Stimulated activated CD4-positive, alpha-beta T cell treated with anti-CD3 and anti-CD28 coated beads, Interleukin-4, amount 100 ng/mL, for 4 hours (primary cell): ENCODE data around the gene PIGZ.

Experiments used
- DNase-seq, 2 experiments: peaks; one replicate each; pipeline ENCODE4 v3.0.0-alpha.2; 2020

The PIGZ gene

DNA sequence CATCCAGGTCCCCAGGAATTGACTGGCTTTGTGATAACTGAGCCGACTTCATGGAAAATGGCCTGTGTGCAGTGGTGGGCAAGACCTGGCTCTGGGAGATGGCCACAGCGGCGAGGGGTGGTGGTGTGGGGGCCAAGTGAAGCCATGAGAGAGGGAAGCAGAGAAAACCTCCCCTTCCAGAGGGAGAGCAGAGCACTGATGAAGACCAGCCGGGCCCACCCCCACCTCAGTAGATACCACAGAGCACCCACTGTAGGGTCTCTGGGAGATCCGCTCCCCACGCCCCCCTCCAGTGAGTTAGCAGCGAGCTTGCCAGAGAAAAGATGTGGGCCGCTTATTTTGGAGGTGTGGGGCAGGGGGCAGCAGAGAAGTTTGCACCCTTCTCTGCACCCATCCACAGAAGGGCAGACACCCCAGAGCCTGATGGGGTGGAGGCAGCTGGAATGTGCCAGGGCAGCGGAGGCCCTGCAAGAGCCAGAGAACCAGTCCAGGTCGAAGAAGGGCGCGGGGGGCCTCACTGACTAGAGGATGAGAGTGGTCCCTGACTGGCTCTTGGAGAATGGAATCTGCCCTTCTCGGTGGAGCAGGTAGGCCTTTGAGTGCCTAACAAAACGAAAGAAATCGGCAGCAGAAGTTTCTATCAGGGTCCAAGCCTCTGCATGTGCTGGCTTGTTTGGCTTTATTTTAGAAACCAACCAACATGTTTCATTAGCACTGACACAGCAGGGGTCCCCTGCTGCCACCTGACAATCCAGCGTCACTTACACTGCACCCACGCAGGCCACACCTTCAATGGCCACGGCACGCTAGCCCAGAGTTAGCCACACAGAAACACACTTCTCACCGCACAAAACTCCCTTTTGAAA, 32.7 kb upstream of the PIGZ start:
- no peak for DNase-seq

DNA sequence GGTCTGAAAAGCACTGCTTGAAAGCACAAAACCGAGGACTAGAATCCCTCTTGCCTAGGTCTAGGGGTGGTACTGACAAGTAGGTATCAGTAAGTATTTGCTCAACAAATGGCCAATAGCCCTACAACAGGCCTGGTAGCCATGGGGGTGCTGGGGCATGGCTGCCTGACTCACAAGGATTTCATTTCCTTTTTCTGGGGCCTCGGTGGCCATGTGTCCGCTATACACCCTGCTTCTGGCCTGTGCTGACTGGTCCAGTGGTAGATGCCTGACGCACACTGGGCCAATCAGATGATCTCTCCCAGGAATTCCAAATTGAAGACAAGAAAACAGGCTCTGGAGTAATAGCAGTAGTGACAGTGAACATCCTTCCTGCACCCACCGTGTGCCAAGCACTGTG, 31.6 kb upstream of the PIGZ start:
- DNase-seq = no peak

DNA sequence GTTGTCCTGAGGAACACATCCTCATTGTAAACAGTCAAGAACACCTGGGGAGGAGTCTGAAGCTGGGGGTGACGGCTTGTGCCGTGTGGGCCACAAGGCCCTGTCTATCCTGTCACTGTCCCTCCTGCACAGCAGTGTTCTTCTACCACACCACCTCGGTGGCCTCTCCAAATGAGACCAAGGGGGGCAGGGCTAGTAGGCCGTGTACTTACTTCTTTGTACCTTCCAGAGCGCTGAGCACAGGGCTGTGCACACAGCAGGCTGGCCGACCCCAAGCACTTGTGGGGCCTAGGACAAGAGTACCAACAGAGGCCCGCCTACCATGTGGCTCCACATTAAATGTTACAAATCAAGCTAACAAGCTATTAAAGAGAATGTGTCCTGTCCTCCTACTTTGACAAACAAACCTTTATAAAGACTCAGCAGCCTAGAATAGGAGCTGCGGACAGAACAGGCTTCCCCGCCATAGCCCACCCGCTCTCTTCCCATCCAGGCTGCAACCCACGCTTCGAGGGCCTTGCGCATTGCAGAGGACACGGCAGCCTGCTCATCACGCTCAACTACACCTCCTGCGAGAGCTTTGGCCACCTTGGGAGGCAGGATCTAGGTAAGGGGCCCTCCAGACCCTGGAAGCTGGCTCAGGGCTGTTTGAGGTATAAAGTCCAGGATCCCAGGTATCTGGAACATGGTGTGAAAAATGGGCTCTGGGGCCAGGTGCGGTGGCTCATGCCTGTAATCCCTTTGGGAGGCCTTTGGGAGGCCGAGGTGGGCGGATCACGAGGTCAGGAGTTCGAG, 30.5 kb upstream of the PIGZ start:
- no peak for DNase-seq

DNA sequence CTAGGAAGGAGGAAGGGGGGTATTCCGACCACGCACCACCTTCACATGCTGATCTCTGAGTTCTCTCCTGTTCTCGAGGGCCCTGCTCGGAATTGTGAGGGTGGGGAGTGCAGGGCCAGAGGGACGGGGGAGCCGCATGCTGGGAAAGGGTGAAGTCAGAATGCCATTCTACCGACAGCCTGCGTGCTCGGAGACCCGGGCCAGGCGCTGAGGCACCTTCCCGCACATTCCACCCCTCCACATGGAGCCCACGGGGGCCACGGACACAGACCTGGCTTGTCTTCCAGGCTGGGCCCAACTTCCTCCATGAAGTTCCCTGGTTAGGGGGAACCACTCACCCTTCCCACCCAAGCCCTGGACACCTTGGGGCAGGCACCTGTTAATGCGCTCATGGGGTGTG, 28.7 kb upstream of the PIGZ start:
- no peak for DNase-seq

DNA sequence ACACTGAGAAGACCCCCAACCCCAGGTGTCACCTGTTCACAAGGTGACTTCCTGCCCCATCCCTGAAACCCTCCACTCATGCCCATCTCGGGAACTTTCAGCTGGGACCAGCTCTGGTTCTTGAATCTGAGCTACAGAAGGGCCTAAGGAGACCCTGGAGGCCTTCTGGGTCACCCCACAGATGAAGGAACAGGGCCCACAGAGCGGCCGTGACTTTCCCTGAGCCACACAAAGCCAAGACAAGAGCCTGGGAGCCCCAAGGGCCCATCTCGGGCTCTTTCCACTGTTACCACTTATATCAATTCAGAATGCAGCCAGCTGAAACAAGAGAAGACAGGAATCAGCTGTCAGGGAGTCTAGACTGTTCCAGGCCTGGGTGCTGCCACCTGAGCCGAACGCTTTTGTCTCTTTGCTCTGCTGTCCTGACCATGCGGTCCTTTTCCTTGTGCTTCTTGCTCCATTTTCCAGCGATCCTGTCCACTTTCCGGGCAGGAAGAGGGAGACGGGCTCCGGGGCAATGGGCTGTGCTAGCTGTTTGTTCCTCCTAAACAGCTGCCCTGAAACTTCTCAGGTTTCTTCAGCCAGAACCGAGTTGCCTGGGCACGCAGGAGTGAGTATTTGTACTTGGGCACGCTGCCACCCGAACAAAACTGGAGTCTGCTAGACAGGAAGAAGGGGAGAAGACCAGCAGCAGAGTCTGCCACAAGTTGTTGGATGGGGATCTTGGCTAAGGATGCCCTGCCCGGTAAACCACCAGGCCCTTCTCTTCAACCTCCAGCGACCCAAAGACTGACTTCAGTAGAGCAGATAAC, 28.0 kb upstream of the PIGZ start:
- DNase-seq = no peak

DNA sequence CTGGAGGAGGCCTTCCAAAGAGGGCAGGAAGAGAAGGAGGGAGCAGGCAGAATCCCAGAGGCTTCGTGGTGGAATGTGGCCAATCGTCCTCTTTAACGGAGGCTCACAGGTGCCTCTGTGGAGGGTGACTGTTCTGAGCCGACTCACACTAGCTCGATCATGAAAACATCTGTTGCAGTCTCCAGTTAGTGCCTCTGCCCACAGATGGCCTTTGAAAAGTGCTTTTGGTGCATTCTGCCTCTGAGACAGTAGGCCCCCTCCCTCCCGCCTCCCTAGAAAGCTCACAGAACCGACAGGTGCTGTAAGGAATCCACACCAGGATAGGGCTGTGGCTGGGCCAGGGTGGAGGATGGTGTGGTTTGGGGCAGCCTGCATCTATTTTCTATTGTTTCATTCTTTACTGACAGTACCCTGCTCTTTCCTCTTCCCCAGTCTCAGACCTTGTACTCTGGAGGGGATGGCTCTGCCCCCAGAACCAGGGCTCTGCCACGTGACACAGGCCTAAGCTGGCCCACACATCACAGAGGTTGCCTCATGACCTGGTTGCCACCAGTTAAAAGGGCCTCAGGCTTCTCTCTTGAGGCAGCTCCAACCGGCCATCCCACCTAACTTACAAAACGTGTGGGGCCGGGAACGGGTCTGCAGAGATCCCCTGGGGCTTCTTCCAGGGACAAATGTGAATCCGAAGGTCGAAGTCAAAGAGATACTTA, 27.2 kb upstream of the PIGZ start:
- DNase-seq = no peak

DNA sequence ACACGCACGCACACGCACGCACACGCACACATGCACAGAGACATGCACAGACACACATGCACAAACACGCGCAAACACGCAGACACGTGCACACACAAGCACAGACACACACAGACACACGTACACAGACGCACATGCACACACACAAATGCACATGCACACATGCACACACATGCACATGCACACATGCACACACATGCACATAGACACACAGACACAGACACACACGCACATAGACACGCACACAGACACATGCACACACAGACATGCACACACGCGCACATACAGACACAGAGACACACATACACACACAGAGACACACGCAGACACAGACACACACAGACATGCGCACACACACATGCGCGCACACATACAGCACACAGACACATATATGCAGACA, 26.4 kb upstream of the PIGZ start:
- no peak for DNase-seq

DNA sequence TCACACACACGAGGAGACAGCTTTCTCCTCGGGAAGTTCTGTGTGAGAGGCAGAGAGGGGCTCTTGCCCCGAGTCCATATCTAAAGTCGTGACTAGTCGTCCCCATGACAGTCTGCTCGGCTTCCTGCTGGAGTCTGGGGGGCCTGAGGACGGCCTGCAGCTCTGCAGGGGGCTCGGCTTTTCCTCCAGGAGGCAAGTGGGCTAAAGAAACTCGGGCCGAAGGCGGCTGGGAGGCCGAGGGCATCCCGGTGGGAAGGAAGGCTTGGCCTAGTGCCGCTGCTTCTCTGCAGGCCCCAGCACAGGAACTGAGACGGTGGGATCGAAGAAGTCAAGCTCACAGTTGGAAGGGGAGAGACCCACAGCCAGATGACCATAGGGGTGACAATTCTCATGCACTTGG, 25.4 kb upstream of the PIGZ start:
- DNase-seq = no peak

DNA sequence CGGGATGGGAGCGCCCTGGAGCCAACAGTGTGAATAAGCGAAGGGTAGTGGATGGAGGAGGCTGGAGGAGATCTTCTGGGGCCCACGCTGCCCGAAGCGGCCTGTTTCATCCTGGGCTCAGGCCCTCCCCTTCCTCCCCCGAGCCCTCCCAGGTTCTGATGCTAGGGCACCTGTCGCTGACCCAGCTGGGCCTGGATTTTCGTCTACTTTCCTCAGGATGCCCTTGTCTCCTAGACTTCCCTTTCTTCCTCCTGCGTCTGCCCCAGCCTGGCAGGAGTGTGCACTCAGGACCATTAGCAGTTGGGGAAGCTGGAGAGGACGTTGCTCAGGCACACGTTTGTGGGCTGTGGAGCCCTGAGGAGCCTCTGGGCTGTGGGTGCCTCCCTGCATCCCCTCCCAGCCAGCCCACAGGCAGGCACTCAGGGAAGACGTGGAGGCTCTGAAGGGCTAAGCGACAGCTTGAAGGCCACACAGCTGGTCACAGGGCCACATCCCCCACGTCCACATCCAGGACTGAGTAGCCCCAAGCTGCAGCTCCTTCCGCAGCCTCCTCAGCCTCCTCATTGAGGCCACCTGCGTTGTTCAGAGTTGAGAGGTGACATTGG, 23.9 kb upstream of the PIGZ start:
- DNase-seq = no peak

DNA sequence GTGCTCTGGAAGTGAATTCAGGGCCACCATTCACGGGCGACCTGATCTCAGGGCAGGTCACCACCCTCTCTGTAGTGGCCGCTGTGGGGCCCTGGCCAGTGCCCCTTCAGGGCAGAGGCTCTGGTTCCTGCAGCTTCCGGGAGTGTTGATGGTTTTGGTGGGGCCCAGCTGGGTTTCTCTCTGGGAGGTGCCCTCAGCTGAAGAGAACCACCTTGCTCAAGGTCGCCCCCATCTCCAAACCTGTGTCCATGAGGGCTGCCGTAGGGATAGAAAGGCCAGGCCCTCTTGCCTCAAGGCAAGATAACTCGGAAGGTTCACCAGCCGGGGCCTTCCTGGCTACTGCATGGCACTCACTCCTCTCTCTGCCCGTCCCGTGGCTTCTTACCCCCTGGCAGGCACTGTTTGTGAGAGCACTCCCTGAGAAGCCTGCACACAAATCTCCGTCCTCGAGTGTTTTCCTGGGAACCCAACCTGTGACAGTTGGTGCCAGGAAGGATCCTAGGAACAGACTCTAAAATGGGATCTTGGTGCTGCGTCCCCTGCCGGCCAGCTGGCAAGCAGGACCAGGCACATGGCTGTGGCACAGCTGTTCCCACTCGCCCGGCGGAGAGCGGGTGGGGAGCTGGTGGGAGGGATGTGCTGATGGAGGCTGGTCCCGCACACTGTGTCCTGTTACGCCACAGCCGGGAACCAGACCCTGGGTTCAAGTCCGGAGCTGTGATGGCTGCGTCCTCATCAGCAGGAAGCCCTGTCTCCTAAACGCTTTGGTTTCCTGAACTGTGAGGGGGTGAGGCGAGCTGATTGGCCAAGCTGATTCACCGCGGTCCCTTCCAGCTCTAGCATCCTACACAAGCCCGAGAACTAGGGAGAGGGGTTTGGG, 23.2 kb upstream of the PIGZ start:
- no peak for DNase-seq

DNA sequence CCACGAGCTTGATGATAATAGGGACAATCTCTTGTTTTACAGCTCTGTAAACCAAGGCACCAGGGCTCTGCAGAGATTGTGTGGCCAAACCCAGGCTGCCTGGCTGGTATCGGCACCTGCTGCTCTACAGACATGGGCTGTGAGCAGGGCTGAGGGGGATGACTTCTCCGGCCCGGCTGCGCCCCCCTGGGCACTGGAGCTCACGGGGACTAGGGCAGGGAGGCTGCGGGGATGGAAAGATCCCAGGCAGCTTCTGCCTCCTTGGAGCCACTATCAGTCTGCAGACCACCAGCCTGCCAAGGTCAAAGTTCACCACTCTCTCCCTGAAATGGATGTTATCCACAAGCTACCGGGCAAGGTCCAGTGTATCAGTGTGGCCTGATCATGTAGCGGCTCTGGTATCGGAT, 22.0 kb upstream of the PIGZ start:
- DNase-seq = no peak

DNA sequence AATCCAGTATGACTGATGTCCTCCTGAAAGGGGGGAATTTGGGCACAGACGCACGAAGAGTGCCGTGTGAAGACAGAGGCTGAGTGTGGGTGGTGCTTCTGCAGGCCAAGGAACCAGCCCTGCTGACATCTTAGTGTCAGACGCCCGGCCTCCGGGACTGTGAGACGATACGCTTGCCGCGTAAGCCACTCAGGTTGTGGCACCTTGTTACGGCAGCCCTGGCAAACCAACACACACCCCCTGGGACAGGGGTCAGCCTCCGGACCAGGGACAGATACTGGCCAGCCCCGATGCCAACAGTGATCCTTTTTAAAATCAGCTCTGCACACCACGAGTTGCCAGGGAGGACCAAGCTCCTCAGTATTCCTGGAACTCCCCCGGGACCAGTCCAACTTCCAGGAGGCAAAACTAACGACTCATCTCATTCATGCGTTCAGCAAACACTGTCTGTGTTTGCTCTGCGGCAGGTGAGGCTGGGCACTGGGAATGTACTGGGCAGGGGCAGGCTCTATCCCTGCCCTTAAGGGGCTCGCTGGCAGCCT, 21.2 kb upstream of the PIGZ start:
- DNase-seq = no peak

DNA sequence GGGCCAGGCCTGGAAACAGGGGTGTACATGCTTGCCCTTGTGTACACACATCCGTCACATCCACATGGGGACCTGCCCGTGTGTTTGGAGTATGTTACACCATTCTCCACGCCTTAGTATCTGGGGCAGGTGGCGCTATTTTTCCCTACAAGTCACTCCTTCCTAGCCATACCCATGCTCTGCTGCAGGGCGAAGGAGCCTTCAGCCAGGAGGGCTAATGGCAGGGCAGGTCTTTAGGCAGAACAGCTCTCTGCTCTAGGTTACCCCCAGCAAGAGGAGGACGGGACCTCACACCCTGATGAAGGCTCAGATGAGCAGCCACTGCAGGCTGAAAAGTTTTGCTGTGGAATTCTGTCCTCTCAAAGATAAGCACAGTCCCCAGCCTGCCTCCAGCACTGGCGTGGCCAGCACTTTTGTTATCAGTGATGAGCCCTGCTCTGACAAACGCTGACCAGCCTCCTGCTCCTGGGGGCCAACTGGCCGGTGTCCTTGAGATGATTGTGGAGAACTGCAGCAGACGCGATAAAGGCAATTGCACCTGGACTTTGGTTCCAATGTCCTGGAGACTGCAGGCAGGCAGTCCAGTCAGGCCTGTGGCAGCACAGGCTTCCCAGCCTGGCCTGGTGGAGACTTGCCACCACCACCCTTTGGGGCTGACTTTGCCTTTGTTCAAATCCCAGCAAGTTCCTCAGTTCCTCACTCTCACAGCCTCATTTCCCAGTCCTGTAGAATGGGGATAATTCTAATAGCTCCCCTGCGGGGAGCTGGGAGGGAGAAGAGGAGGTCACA, 19.8 kb upstream of the PIGZ start:
- no peak for DNase-seq

DNA sequence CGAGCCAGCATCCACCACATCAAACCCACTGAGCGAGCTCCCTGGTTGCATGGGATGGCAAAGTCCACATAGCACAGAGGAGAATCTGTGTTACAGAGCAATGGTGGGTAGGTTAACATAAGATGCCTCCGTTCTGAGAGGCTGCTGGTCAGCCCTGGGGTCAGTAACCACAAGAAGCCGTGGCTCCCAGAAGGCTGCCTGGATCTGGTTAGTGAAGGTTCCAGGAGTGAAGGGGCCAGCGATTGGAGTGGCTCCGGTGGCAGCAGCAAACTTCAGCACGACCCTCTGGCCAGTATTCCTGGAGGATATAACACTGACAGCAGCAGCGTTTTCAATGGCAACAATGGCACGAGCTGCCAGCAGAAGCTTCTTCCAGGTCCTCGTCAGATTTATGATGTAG, 18.4 kb upstream of the PIGZ start:
- no peak for DNase-seq

DNA sequence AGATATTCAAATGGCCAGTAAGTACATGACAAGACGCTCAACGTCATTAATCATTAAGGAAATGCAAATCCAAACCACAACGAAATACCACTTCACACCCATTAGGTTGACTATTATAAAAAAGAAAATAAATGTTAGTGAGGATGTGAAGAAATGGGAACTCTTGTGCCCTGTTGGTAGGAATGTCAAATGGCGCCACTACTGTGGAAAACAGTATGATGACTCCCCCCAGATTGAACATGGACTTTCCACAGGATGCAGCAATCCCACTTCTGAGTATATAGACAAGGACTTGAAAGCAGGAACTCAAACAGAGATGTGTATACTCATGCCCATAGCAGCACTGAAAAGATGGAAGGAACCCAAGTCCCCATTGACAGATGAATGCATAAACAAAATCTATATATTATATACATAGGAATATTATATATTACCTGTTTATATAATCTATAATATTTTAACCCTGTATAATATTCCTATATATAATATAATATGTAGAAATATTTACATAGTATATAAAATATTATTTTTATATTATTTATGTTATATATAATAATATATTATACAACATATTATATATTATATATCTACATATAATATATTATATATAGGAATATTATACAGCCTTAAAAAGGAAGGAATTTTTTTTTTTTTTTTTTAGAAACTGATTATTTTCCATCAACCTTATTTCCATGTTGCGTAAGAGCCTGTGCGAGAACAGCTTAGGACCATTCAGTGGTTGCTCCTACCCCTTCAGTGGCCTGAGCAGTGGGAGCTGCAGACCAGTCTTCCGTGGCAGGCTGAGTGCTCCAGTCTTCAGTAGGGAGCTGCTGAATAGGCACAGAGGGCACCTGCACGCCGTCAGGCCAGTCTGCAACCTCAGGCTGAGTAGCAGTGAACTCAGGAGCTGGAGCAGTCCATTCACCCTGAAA, 17.6 kb upstream of the PIGZ start:
- DNase-seq = no peak

DNA sequence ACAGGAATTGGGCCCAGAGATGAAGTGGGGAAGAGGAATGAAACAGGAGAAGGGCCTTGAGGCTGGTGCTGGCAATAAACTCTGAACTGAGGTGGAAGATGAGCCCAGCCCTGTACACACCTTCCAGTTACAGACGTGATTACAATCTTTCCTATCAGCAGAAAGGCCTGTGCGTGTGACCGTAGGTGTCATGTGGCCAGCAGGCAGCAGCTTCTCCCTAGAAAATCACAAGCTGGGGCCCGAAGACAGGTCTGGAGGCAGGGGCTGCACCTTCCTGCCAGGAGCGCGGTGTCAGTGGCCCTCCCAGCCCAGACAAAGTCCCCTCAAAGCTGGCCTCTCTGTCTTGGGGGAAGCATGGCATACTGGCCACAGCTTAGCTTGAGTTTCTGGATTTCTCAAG, 16.7 kb upstream of the PIGZ start:
- no peak for DNase-seq

DNA sequence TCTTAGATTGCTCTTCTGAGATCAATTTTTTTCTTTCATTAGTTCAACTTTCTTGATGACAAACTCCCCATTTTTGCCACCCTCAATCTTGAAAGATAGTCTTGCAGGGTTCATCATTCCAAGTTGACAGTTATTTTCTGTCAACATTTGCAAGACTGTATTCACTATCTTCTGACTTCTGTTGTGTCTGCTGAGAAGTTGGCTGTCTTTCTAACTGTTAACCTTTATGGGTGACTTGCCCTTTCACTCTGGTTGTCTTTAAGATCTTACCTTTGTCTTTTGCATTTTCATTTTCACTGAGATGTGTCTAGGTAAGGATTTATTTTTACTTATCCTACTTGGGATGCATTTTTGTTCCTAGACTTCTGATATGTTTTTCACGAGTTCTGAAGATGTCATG, 14.6 kb upstream of the PIGZ start:
- no peak for DNase-seq

DNA sequence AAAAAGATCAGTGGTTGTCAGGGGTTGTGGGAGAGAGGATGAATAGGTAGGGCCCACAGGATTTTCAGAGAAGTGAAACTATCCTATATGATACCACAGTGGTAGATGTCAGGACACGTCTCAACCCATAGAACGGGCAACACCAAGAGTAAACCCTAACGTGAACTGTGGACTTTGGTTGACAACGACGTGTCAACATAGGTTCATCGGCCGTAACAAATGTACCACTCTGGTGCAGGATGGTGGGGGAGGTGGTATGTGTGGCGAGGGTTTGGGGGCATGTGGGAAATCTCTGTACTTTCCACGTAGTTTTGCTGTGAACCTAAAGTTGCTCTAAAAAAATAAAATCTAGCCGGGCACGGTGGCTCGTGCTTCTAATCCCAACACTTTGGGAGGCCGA, 13.0 kb upstream of the PIGZ start:
- DNase-seq = no peak

DNA sequence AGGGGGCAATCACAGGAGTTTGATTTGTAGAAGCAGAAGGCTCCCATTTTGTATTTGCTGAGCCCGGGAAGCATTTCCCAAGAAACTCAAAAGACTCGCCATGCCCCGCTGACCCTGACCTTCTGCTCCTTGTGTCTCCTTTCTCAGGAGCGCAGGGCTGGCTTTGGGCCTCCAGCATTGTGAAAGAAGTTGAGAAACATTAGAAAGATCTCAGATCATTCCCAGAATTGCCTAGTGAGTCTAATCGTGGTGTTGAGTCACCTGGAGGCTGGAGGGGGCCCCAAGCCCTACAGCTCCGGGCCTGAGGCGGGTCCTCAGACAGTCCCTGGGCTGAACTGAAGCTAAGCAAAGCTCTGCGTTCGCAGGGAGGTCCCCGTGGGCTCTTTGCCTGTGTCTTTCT, 10.9 kb upstream of the PIGZ start:
- no peak for DNase-seq
